ENCODE data around the gene C1QL2. TPM values are rescaled to one million over a fixed set of nuclear protein-coding genes. Genes with fewer than 3 reads are reported as not detected.

Gene C1QL2
- total and polyA plus RNA-seq, 12 donors, result 0.03 TPM; not detected in 11

DNA sequence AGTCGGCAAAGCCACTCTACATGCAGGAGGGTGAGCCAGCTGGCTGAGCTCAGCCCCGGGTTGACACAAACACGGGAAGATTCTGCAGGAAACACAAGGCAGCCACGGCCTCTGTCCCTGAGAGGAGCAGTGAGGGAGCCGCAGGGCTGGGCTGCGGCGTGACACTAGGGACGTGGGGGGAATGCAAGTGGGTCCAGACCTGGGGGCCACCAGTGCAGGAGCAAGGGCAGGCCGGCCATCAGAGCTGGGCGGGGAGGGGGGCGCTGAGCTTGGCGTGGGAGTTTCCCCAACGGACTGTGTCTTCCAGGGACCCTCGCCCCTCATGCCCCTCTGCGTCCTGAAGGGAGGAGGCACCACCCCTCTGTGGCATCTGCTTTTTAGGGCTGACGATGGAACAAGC lies 12.0 kb upstream of the C1QL2 start:
- Histone ChIP-seq H3K27me3 (peaks cover 0 to 39% (median 12%) of the 10 kb centered on the region in 7 donors), H3K36me3 (no peaks in the 10 kb centered on the region), H3K4me1 (no peaks in the 10 kb centered on the region), H3K9me3 (no peaks in the 10 kb centered on the region), H3K27ac (no peak overlapping the region), H3K4me3 (no peak overlapping the region)
- TF ChIP-seq, protein P1, sequence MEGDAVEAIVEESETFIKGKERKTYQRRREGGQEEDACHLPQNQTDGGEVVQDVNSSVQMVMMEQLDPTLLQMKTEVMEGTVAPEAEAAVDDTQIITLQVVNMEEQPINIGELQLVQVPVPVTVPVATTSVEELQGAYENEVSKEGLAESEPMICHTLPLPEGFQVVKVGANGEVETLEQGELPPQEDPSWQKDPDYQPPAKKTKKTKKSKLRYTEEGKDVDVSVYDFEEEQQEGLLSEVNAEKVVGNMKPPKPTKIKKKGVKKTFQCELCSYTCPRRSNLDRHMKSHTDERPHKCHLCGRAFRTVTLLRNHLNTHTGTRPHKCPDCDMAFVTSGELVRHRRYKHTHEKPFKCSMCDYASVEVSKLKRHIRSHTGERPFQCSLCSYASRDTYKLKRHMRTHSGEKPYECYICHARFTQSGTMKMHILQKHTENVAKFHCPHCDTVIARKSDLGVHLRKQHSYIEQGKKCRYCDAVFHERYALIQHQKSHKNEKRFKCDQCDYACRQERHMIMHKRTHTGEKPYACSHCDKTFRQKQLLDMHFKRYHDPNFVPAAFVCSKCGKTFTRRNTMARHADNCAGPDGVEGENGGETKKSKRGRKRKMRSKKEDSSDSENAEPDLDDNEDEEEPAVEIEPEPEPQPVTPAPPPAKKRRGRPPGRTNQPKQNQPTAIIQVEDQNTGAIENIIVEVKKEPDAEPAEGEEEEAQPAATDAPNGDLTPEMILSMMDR (IDR thresholded peaks at IDR 0.05), result no peak
- DNase-seq, result no peak
- intact Hi-C loops (cut with DNase I), result loop anchor here in 2 of 10 donors (5.0 kb wide), 2 partner anchors 163 to 288 kb away; no protein-coding TSS in a partner anchor
- 64 to 66% methylated on average over 16 of the region's 16 CpGs for WGBS, 2 donors
- ATAC-seq, result no peak

DNA sequence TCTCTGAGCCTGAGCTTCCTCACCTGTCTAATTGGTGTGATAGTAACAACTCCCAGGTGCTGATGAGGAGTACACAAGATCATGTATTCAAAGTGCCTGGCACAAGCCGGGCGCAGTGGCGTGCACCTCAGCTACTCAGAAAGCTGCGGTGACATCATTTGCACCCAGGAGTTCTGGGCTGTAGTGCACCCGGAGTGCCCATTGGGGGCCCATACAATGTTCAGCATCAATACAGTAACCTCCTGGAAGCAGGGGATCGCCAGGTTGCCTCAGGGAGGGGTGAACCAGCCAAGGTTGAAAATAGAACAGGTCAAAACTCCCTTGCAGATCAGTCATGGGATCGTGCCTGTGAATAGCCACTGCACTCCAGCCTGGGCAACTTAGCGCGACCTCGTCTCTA lies 11.2 kb upstream of the C1QL2 start:
- intact Hi-C loops (cut with DNase I), result loop anchor here in 2 of 10 donors (5.0 kb wide), 2 partner anchors 162 to 287 kb away; no protein-coding TSS in a partner anchor
- no peak overlapping the region for H3K4me3 ChIP-seq
- TF ChIP-seq, protein P1 (IDR thresholded peaks at IDR 0.05), result no peak

DNA sequence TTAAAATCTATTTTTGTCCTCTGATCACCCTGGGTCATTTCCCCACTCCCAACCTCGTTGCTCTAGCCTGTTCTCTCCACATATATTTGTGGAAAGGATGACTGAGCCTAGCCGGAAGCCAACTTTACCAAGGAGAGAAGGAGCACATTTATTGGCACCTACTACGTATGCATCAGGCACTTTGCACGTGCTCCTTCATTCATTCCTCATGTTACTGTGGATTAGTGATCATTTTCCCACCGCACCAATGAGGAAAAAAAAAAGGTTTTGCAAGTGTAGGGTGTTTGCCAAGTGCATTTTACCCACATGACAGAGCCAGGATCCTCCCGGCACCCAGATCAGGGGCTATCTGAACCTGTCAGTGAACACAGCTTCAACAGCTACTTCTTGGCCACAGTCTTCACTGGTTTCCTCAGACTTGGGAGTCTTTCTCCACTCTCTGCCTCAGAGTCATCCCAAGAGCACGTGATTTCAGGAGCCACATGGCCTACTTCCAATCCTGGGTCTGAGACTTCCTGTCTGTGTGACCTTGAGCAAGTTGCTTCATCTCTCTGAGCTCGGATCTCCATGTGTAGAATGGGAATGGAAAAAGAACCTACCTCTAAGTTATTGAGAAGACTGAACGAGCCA lies 1.9 kb upstream of the C1QL2 start:
- ATAC-seq, result no peak
- Histone ChIP-seq H3K27ac (no peak overlapping the region), H3K4me1 (peaks cover 0 to 13% (median 2%) of the 10 kb centered on the region in 9 donors), H3K9me3 (no peaks in the 10 kb centered on the region), H3K36me3 (no peaks in the 10 kb centered on the region), H3K4me3 (no peak overlapping the region), H3K27me3 (peaks cover 25 to 90% (median 67%) of the 10 kb centered on the region in 7 donors)
- TF ChIP-seq, protein P1 (IDR thresholded peaks at IDR 0.05), result no peak
- intact Hi-C loops (cut with DNase I), result no loop called here
- DNase-seq, result no peak
- 58% methylated on average over 9 of the region's 9 CpGs for WGBS, 2 donors

More for the DNA sequence above, 11.2 kb upstream of the C1QL2 start:
- no peaks in the 10 kb centered on the region for H3K4me1 ChIP-seq
- DNase-seq (no peak), ATAC-seq (no peak)
- no peak overlapping the region for H3K27ac ChIP-seq
- H3K36me3 ChIP-seq, result no peaks in the 10 kb centered on the region
- H3K27me3 ChIP-seq, result peaks cover 0 to 45% (median 15%) of the 10 kb centered on the region in 7 donors
- no peaks in the 10 kb centered on the region for H3K9me3 ChIP-seq
- WGBS, 2 donors, result 82 to 84% methylated on average over 10 of the region's 10 CpGs

DNA sequence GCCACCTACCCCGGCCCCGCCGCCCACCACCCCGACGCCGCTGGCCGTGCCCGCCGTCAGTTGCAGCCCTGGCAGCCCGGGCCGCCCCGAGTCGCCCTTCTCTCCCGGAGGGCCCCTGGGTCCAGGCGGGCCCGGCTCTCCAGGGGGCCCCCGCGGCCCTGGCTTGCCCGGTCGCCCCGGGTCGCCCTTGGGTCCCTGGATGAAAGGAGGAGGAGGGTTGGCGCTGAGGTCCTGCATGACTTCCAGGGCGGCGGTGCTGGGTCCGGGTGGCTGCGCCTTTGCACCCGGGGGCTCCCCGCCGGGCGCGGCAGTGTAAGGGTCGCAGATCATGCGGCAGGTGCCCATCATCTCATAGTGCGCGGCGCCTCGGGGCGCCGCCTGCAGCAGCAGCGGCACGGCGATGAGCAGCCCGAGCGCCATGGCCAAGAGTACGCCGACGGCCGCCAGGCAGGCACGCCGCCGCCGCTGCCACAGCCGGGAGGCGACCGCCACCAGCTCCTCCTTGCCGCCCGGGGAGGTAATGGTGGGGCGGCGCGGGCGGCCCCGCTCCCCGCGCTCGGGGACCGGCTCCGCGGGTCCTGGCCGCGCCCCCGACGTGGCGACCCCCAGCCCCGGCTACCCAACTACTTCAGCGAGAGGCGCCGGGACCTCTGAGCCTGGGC lies 570 bp downstream of the C1QL2 start:
- DNase-seq (no peak), ATAC-seq (no peak)
- Histone ChIP-seq H3K9me3 (no peaks in the 10 kb centered on the region), H3K4me1 (peaks cover 0 to 13% (median 2%) of the 10 kb centered on the region in 9 donors), H3K36me3 (no peaks in the 10 kb centered on the region), H3K27ac (no peak overlapping the region), H3K27me3 (peaks cover 28 to 98% (median 90%) of the 10 kb centered on the region in 7 donors), H3K4me3 (no peak overlapping the region)
- WGBS, 2 donors, result 1% methylated on average over 72 to 78 of the region's 78 CpGs
- TF ChIP-seq, protein P1 (IDR thresholded peaks at IDR 0.05), result no peak
- intact Hi-C loops (cut with DNase I), result no loop called here
